ENCODE data around the gene SLCO1B3. TPM values are rescaled to one million over a fixed set of nuclear protein-coding genes. Genes with fewer than 3 reads are reported as not detected.

The SLCO1B3 gene
- total and polyA plus RNA-seq, 2 of the 4 experiments (the other 2 are of a cell fraction), result not detected

Small RNA genes within 50 kb of the gene (microRNA-seq; reads per million reads assigned to microRNA genes)
- not detected for gene AC011604.1 (ENCODE audit: insufficient read depth, insufficient read length)

Small RNA genes within 50 kb of the gene (small RNA-seq; reads per million reads assigned to genes)
- 0 reads per million in 5 experiments for gene AC011604.1

Other genes with a start within 250 kb of the SLCO1B3 start
- not detected in 2 replicates for gene SLCO1C1, start 115.4 kb upstream of the SLCO1B3 start, total RNA-seq (2012; rRNA removed)
- not detected in 2 replicates for gene SLCO1C1, start 115.4 kb upstream of the SLCO1B3 start, polyA plus RNA-seq (2012; rRNA removed)